NAMALWA (cell line): ENCODE measurements around the gene MMAB.

Experiments used
- DNase-seq: peaks from one replicate; pipeline ENCODE4 v3.0.0-alpha.2; 2015; ENCODE audit warnings: low spot score

Gene MMAB

GRCh38 chr12:109573029-109573913 is at the start of gene MMAB, which contains the start of gene MVK:
Gene MMAB (minus strand): TSS chr12:109573504. CDS start chr12:109573480, 24 bp downstream.
Gene MVK (plus strand): TSS chr12:109573794. CDS start chr12:109574823, 1,029 bp downstream.
- peak; percentile 99 for DNase-seq

GRCh38 chr12:109621901-109622364 is 48.6 kb upstream of the MMAB start:
- no peak for DNase-seq

- DNase-seq, result no peak
Observed at GRCh38 chr12:109621211-109621694, 47.9 kb upstream of the MMAB start.

GRCh38 chr12:109619002-109619604 is 45.8 kb upstream of the MMAB start:
- no peak for DNase-seq

GRCh38 chr12:109618082-109618481 is 44.8 kb upstream of the MMAB start:
- DNase-seq, result no peak

GRCh38 chr12:109617491-109617890 is 44.2 kb upstream of the MMAB start:
- DNase-seq, result no peak

- no peak for DNase-seq
Observed at GRCh38 chr12:109615556-109616229, 42.4 kb upstream of the MMAB start.

GRCh38 chr12:109613649-109614455 is 40.5 kb upstream of the MMAB start:
- no peak for DNase-seq

GRCh38 chr12:109612975-109613502 is 39.7 kb upstream of the MMAB start:
- DNase-seq, result peak; percentile 44

GRCh38 chr12:109612003-109612402 is 38.7 kb upstream of the MMAB start:
- no peak for DNase-seq

GRCh38 chr12:109611223-109611622 is 37.9 kb upstream of the MMAB start:
- DNase-seq, result no peak

- no peak for DNase-seq
Observed at GRCh38 chr12:109610523-109610922, 37.2 kb upstream of the MMAB start.

GRCh38 chr12:109609342-109609741 is 36.0 kb upstream of the MMAB start:
- DNase-seq, result no peak

GRCh38 chr12:109608793-109609192 is 35.5 kb upstream of the MMAB start:
- no peak for DNase-seq

- no peak for DNase-seq
Observed at GRCh38 chr12:109608270-109608669, 35.0 kb upstream of the MMAB start.

- no peak for DNase-seq
Observed at GRCh38 chr12:109607618-109608017, 34.3 kb upstream of the MMAB start.

GRCh38 chr12:109606320-109607028 is 33.2 kb upstream of the MMAB start:
- DNase-seq, result no peak

- no peak for DNase-seq
Observed at GRCh38 chr12:109605599-109606228, 32.4 kb upstream of the MMAB start.

GRCh38 chr12:109605016-109605415 is 31.7 kb upstream of the MMAB start:
- DNase-seq, result peak; percentile 18

GRCh38 chr12:109604132-109604585 is 30.9 kb upstream of the MMAB start:
- DNase-seq, result no peak
